GM15510 (cell line): ENCODE data around the gene CLIC6.

ENCODE experiments used
- POLR2A ChIP-seq: IDR thresholded peaks from 3 replicates; pipeline ENCODE4 v1.6.1; 2011; ENCODE audit warnings: borderline replicate concordance; ENCODE audit not compliant: insufficient read length; ENCODE audit errors: extremely low read depth

Gene CLIC6

DNA sequence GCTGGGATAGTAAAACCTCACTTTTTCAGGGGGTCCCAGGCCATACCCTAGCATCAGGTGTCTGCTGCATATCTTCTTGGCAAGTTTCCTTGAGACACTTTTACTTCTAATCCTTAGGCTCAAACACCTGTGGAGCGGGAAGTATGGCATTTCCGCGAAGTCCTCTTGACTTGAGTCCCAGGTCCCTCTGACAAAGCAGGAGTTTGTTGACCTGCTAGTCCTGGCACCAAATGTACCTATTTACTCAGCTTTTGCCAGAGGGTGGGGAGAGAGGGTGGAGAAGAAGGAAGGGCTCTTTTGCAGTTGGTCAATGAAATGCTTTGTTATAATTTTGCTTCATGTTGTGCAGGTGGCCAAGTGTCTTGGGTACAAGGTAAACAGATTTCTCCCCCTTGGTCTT lies 59.7 kb downstream of the CLIC6 start:
- TF ChIP-seq POLR2A: no peak

DNA sequence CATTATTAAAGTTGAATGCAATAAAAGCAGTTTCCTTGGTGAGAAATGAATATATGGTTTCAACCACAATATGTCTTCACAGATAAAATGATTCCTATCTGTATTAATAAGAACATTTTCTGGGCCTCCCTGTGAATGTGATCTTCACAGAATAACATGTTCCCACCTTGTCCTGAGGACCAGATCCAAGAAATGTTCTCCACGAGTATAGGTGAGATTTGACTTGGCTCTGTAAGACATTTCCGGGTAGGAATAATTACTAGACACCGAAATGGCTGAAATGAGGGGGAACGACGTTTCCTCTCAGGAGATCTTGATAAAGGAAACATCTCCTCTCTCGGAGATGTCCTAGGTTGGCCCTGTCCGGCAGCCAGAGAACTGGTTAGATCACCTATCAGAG lies 61.4 kb downstream of the CLIC6 start:
- no peak for TF ChIP-seq POLR2A

GRCh38 chr21:34730756-34731445 lies 62.1 kb downstream of the CLIC6 start:
- no peak for TF ChIP-seq POLR2A

DNA sequence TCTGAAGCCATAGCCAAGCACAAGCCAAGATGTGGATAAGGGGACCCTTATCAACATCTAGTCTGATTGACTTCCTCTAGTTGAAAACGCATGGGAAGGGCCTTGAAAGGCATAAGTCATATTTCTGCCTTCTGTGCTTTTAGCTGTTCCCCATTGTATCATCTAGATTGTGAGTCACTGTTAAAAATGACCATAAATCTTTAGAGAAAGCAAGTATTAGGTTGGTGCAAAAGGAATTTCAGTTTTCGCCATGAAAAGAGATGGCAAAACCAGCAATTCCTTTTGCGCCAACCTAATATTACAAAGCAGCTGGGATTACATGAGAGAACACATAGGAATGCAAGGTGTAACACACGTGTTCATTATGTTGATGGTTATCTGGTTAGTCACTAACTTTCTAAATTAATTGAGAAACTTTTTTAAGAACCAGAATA lies 63.6 kb downstream of the CLIC6 start:
- no peak for TF ChIP-seq POLR2A

GRCh38 chr21:34733852-34734251 lies 65.1 kb downstream of the CLIC6 start:
- TF ChIP-seq POLR2A: no peak

GRCh38 chr21:34734696-34735095 lies 65.9 kb downstream of the CLIC6 start:
- no peak for TF ChIP-seq POLR2A

- TF ChIP-seq POLR2A: no peak
Observed at GRCh38 chr21:34736116-34736874, 67.5 kb downstream of the CLIC6 start.

GRCh38 chr21:34737115-34737514 lies 68.3 kb downstream of the CLIC6 start:
- TF ChIP-seq POLR2A: no peak

GRCh38 chr21:34740198-34740597 lies 71.4 kb downstream of the CLIC6 start:
- no peak for TF ChIP-seq POLR2A

DNA sequence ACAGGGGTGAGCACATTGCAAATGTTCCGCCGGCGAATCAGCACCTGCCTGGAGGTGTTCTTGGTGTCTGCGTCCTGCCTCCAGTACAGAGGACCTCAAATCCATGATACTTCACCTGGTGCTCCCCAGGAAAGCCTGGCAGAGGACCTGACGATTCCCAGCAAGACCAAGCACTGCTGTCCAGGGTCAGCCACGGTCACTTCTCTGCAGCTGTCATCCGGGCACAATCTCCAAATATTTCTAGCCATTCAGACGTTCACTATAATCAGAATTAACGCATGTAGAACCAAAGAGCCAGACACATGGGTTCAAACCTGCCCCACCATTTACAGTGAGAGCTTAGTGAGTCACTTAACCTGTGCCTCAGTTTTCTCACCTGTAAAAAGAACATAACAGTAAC lies 74.5 kb downstream of the CLIC6 start:
- no peak for TF ChIP-seq POLR2A

DNA sequence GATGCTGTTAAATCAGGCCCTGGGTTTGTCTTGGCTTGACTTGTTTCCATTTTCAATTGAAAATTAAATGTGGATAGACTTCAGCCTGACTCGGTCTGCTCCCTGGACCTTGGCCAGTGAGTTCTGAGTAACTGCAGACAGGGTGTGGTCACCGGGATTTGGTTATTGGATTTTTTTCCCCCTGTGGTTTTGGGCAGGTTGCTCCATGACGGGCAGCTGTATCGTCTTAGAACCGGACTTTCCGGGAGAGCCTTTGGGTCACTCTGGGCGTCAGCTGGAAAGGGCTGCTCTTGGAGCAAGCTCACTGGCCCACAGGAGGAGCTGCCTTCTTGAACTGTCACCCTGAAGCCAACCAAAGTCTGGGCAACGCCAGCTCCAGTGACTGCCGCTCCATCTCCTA lies 75.0 kb downstream of the CLIC6 start:
- TF ChIP-seq POLR2A: no peak

- no peak for TF ChIP-seq POLR2A
Observed at GRCh38 chr21:34744801-34745200, 76.0 kb downstream of the CLIC6 start.

GRCh38 chr21:34745557-34746255 lies 76.9 kb downstream of the CLIC6 start:
- TF ChIP-seq POLR2A: no peak

- no peak for TF ChIP-seq POLR2A
Observed at GRCh38 chr21:34748862-34749261, 80.1 kb downstream of the CLIC6 start.
